GM12875 (cell line): ENCODE data around the gene PLPPR1.

ENCODE experiments used
- H3K4me3 ChIP-seq: one replicate; pipeline ENCODE4 v1.5.1; 2011; ENCODE audit warnings: low read depth, low read length, control low read depth
- TF ChIP-seq, protein P1 (sequence below): IDR thresholded peaks from 2 replicates; pipeline ENCODE4 v1.5.1; 2011; ENCODE audit warnings: low read depth, mild to moderate bottlenecking, control low read depth, inconsistent platforms, low read length, moderate library complexity, borderline replicate concordance; ENCODE audit not compliant: insufficient read depth

Gene PLPPR1

DNA sequence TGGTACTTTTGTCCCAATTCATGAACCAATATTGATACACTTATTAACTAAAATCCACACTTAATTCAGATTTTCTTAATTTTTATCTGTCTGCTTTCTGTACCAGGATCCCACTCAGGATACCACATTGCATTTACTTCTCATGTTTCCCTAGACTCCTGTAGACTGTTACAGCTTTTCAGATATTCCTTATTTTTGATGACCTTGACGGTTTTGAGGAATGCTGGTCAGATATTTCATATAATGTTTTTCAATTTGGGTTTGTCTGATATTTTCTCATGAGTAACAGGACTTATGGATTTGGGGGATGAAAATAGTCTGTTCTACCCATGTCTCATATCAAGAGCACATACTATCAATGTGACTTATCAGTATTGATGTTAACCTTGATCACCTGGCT, 37.4 kb downstream of the PLPPR1 start:
- TF ChIP-seq, protein P1, sequence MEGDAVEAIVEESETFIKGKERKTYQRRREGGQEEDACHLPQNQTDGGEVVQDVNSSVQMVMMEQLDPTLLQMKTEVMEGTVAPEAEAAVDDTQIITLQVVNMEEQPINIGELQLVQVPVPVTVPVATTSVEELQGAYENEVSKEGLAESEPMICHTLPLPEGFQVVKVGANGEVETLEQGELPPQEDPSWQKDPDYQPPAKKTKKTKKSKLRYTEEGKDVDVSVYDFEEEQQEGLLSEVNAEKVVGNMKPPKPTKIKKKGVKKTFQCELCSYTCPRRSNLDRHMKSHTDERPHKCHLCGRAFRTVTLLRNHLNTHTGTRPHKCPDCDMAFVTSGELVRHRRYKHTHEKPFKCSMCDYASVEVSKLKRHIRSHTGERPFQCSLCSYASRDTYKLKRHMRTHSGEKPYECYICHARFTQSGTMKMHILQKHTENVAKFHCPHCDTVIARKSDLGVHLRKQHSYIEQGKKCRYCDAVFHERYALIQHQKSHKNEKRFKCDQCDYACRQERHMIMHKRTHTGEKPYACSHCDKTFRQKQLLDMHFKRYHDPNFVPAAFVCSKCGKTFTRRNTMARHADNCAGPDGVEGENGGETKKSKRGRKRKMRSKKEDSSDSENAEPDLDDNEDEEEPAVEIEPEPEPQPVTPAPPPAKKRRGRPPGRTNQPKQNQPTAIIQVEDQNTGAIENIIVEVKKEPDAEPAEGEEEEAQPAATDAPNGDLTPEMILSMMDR: no peak
- H3K4me3 ChIP-seq: no peak overlapping the region

DNA sequence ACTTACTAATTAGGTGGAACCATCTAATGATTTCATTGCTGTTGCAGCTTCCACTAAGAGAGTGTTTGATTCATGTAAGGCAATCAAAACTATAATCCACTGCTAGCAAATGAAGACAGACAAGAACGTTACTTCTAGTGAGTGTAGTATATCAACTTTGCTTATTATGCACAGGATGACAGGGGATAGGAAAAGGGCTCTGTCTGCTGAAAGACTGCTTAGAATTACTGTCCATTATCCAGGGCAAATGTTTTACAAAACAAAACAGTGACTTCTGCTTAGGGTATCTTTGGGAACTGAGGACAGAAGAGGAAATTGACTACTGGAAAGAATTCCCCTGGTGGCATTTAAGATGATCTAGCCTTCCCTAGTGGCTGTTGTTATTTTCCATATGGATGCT, 40.2 kb downstream of the PLPPR1 start:
- no peak overlapping the region for H3K4me3 ChIP-seq
- TF ChIP-seq, protein P1: no peak

DNA sequence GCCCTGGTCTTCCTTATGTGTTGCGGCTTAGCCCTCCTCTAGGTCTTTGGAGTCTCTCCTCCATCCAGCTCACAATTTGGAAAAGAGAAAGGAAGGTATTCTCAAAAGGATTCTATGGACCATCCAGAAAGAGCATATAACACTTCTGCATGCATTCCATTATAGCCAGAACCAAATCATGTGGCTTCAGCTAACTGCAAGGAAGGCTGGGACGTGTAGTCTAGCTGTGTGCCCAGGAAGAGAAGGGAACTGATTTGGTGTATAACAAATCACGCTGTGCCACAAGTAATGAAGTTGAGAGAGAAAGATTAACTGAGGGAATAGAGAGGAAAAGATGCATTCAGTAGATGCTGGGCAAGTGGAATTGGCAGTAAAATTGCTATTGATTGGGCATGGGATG, 43.7 kb downstream of the PLPPR1 start:
- no peak overlapping the region for H3K4me3 ChIP-seq
- TF ChIP-seq, protein P1: no peak

- TF ChIP-seq, protein P1: no peak
- no peak overlapping the region for H3K4me3 ChIP-seq
Measured at GRCh38 chr9:101073122-101073521, 44.6 kb downstream of the PLPPR1 start.

DNA sequence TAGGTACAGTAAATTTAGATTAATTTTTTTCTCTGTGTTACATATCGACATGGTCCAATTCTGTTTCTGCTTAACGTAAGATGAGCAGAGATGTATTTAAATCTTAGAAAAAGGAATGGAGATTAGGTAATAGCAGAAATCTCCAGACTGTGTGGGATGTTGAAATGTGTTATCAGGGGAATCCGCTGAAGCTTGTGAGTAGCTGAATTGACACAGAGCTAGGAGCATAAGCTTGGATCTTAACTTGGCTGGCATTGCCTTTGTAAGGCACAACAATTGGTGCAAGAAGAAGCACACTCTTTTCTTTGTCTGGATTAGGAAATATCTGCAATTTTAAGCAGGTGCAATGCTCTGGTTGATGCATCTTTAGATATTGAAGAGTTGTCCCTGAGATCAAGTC, 53.1 kb downstream of the PLPPR1 start:
- H3K4me3 ChIP-seq: no peak overlapping the region
- TF ChIP-seq, protein P1: no peak

DNA sequence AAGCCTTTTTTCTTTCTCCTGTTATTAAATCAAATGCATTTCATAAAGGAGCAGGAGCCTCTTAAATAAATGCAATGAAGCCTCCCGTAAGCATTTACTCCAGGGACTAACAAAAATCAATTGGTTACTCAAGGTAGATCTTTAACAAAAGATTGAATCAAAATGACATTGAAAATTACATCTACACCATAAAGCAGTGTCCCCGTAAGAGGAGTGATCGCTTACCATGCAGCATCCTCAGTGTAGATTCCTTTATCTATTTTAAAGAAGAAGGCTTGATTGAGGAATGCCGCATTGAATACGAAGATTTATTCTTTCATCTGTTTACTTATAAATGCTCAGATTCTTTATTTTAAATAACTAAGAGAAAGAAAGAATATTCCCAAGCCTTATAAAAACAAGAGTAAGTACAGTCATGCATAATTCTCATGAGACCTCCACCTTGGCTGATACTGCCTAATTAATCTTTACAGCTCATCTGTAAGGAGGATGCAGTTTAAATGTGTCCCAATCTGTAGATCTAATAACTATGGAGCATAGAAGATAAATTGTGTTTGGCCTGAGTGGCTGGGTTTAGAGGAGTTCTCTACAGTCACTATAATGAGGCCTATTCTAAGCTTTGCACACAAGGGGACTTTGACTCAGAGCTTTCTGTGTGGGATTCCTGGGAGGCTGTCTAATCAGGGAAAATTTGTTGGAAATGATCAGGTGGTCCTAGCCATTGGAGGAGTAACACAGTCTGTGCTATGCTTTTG, 55.1 kb downstream of the PLPPR1 start:
- H3K4me3 ChIP-seq: no peak overlapping the region
- TF ChIP-seq, protein P1: no peak

DNA sequence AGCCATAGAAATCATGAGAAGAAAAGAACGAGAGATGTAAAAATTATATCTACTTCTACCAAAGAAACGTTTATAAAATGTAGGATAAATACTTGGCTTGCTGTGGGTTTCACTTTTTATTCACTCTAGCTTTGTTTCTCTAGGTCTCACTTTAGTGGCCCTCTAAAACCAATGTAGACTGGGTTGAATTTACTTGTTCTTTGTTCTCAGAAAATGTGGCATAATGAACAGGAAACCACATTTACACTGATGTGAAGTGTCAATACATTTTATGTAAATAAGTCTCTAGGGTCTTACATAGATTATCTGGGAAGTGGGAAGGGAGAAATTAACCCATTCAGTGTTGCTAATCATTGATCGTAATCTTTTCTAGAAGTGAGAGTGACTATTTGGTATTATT, 58.9 kb downstream of the PLPPR1 start:
- no peak overlapping the region for H3K4me3 ChIP-seq
- TF ChIP-seq, protein P1: no peak
